HFF-Myc (cell line): ENCODE data around the gene DCAF10.
"Not testable (repeated sequence)": the region's sequence is repeated elsewhere in the genome, so short reads cannot be mapped to it uniquely, and the experiment has no call there.

Source experiments
- DNase-seq: peaks from one replicate; pipeline ENCODE4 v3.0.0-alpha.2; 2011; ENCODE audit warnings: low read depth; ENCODE audit errors: extremely low read depth
- H3K4me3 ChIP-seq: replicated peaks from 2 replicates; pipeline ENCODE4 v1.5.1; 2011; ENCODE audit warnings: low read depth, mild to moderate bottlenecking, control low read depth, low read length
- CTCF ChIP-seq: IDR thresholded peaks from 2 replicates; pipeline ENCODE4 v1.5.1; 2012; ENCODE audit warnings: mild to moderate bottlenecking, low read depth, low read length, control low read depth; ENCODE audit errors: missing control alignments

Gene DCAF10

GRCh38 chr9:37800631-37801286 lies at the start of gene DCAF10:
Gene DCAF10 (plus strand): TSS chr9:37800797. CDS start chr9:37800867, 70 bp downstream.
- no peak for TF ChIP-seq CTCF
- DNase-seq: no peak
- H3K4me3 ChIP-seq: peak within 1 kb of the TSS; percentile 82

- no peak for TF ChIP-seq CTCF
- no peak for DNase-seq
- no peak overlapping the region for H3K4me3 ChIP-seq
Measured at GRCh38 chr9:37751186-37751585, 49.4 kb upstream of the DCAF10 start.

GRCh38 chr9:37751704-37752103 lies 48.9 kb upstream of the DCAF10 start:
- not testable (repeated sequence) for H3K4me3 ChIP-seq, DNase-seq

- H3K4me3 ChIP-seq, DNase-seq: not testable (repeated sequence)
Measured at GRCh38 chr9:37752112-37752511, 48.5 kb upstream of the DCAF10 start.

GRCh38 chr9:37752642-37753488 lies 47.7 kb upstream of the DCAF10 start:
- no peak for DNase-seq
- no peak for TF ChIP-seq CTCF
- peak overlapping the region; percentile 83 for H3K4me3 ChIP-seq

GRCh38 chr9:37753489-37754190 lies 47.0 kb upstream of the DCAF10 start, which contains the start of gene TRMT10B:
Gene TRMT10B (plus strand): TSS chr9:37753805. CDS start chr9:37761932, 8,127 bp downstream.
- no peak for DNase-seq
- H3K4me3 ChIP-seq: peak within 1 kb of the TSS; percentile 83

GRCh38 chr9:37758747-37759146 lies 41.9 kb upstream of the DCAF10 start:
- H3K4me3 ChIP-seq: no peak overlapping the region
- no peak for DNase-seq
- no peak for TF ChIP-seq CTCF

More at GRCh38 chr9:37753489-37754190, 47.0 kb upstream of the DCAF10 start, which contains the start of gene TRMT10B:
- no peak for TF ChIP-seq CTCF
